A549 (cell line): ENCODE measurements around the gene GALC. TPM values are rescaled to one million over a fixed set of nuclear protein-coding genes. Genes with fewer than 3 reads are reported as not detected.
A peak's percentile ranks its signal among the peaks of the same experiment; 100 is the strongest.

Experiments
- ATAC-seq, 2 experiments: fragments of 200-7000 bp in 1 of 2; fragments of >200 bp in 1 of 2; cut with Nextera tagmentation in 1 of 2; cut with Tn5 transposase in 1 of 2; 3 replicates each; pipeline versions ENCODE4 v1.8.0 to v1.9.1; 2018 to 2020; ENCODE audit warnings: mild to moderate bottlenecking in 1 of 2, moderate library complexity in 1 of 2
- CTCF ChIA-PET: fragments of 300-600 bp; sonication (Branson Sonifier 250); formaldehyde crosslinking; extraction: SDS; loops from one replicate; lab custom pipeline; 2021; ENCODE audit warnings: antibody characterized with exemption, inconsistent platforms; lab: Yijun Ruan, JAX
- POLR2A ChIA-PET: fragments of 350-600 bp; formaldehyde crosslinking; extraction: SDS; loops from one replicate; lab custom pipeline; 2021; ENCODE audit warnings: antibody characterized with exemption, inconsistent platforms; lab: Yijun Ruan, JAX
- DNase-seq, 2 experiments: peaks; one replicate each; pipeline versions ENCODE4 v3.0.0 to v3.0.0-alpha.2; 2011 to 2016; ENCODE audit warnings: low read depth in 1 of 2, low spot score in 1 of 2
- FAIRE-seq: peaks from 2 replicates; lab custom pipeline; 2011; peaks lifted over from hg19 to GRCh38; lab: Jason Lieb, UNC
- H3K27ac ChIP-seq, 2 experiments: fragments of >200 bp; sonication (Bioruptor Twin); formaldehyde crosslinking; 3 replicates each; pipeline ENCODE4 v1.5.1; 2016 to 2017
- H3K4me1 ChIP-seq: fragments of >200 bp; sonication (Bioruptor Twin); formaldehyde crosslinking; 3 replicates; pipeline ENCODE4 v1.6.1; 2016
- H3K4me2 ChIP-seq: fragments of >200 bp; sonication (Bioruptor Twin); formaldehyde crosslinking; 3 replicates; pipeline ENCODE4 v1.6.1; 2016
- H3K4me3 ChIP-seq: fragments of >200 bp; sonication (Bioruptor Twin); formaldehyde crosslinking; 3 replicates; pipeline ENCODE4 v1.5.1; 2016
- H3K9me3 ChIP-seq: fragments of >200 bp; sonication (Bioruptor Twin); formaldehyde crosslinking; 3 replicates; pipeline ENCODE4 v1.6.1; 2016
- CBX8 ChIP-seq: fragments of 200-600 bp; sonication (generic); IDR thresholded peaks from 2 replicates; pipeline ENCODE4 v1.6.1; 2016
- CEBPB ChIP-seq, 2 experiments: fragments of >200 bp in 1 of 2; sonication (Bioruptor Twin) in 1 of 2; formaldehyde crosslinking in 1 of 2; IDR thresholded peaks; 2 replicates each; pipeline ENCODE4 v1.6.1; 2012 to 2016
- CHD2 ChIP-seq: fragments of 150-350 bp; IDR thresholded peaks from 2 replicates; pipeline ENCODE4 v1.6.1; 2014; ENCODE audit warnings: low read length; ENCODE audit not compliant: partially characterized antibody
- EHF ChIP-seq: fragments of 250-450 bp; sonication (Bioruptor Pico); IDR thresholded peaks from 2 replicates; pipeline ENCODE4 v1.5.0; 2020; ENCODE audit warnings: mild to moderate bottlenecking
- EHMT2 ChIP-seq: fragments of 200-600 bp; sonication (generic); IDR thresholded peaks from 2 replicates; pipeline ENCODE4 v1.6.1; 2016; ENCODE audit warnings: antibody characterized with exemption, low read depth, mild to moderate bottlenecking, moderate library complexity
- EP300 ChIP-seq, 2 experiments: fragments of >200 bp; sonication (Bioruptor Twin); formaldehyde crosslinking; IDR thresholded peaks; 2 replicates in 1 of 2; 3 replicates in 1 of 2; pipeline ENCODE4 v1.6.1; 2016 to 2017
- ESRRA ChIP-seq: fragments of 150-350 bp; IDR thresholded peaks from 2 replicates; pipeline ENCODE4 v1.6.1; 2014; ENCODE audit warnings: mild to moderate bottlenecking, low read length, borderline replicate concordance
- FOSL2 ChIP-seq, 2 experiments: fragments of 450-650 bp in 1 of 2; fragments of >200 bp in 1 of 2; sonication (Bioruptor Twin) in 1 of 2; formaldehyde crosslinking; IDR thresholded peaks; 2 replicates each; pipeline versions ENCODE4 v1.5.0 to v1.6.1; 2016 to 2020; ENCODE audit warnings: mild to moderate bottlenecking in 1 of 2, moderate library complexity in 1 of 2
- GATA3 ChIP-seq: IDR thresholded peaks from 2 replicates; pipeline ENCODE4 v1.6.1; 2012; ENCODE audit warnings: borderline replicate concordance
- HDAC2 ChIP-seq: fragments of 200-600 bp; sonication (generic); IDR thresholded peaks from 2 replicates; pipeline ENCODE4 v1.6.1; 2016
- HEYL ChIP-seq: fragments of 250-450 bp; sonication (Bioruptor Pico); IDR thresholded peaks from 2 replicates; pipeline ENCODE4 v1.8.0; 2021; ENCODE audit warnings: mild to moderate bottlenecking, moderate library complexity
- HOXB5 ChIP-seq: fragments of 250-450 bp; sonication (Bioruptor Pico); IDR thresholded peaks from 2 replicates; pipeline ENCODE4 v1.5.0; 2020; ENCODE audit warnings: mild to moderate bottlenecking, moderate library complexity
- JUNB ChIP-seq: fragments of >200 bp; sonication (Bioruptor Twin); formaldehyde crosslinking; IDR thresholded peaks from 2 replicates; pipeline ENCODE4 v1.6.1; 2016
- KDM5A ChIP-seq: fragments of 200-600 bp; sonication (generic); IDR thresholded peaks from 2 replicates; pipeline ENCODE4 v1.6.1; 2016; ENCODE audit warnings: antibody characterized with exemption, mild to moderate bottlenecking
- MAFK ChIP-seq: fragments of 450-650 bp; IDR thresholded peaks from 2 replicates; pipeline ENCODE4 v1.6.1; 2014; ENCODE audit not compliant: partially characterized antibody
- MAZ ChIP-seq: fragments of 150-350 bp; IDR thresholded peaks from 2 replicates; pipeline ENCODE4 v1.6.1; 2014; ENCODE audit warnings: antibody characterized with exemption, low read depth, low read length, borderline replicate concordance
- NFE2L2 ChIP-seq: fragments of 150-350 bp; conservative IDR thresholded peaks from 2 replicates; pipeline ENCODE4 v1.6.1; 2014; ENCODE audit warnings: low read length
- NPAS2 ChIP-seq: fragments of 250-450 bp; sonication (Bioruptor Pico); IDR thresholded peaks from 2 replicates; pipeline ENCODE4 v1.8.0; 2022; ENCODE audit warnings: mild to moderate bottlenecking, moderate library complexity, borderline replicate concordance
- NR3C1 ChIP-seq: fragments of >200 bp; sonication (Bioruptor Twin); formaldehyde crosslinking; IDR thresholded peaks from 3 replicates; pipeline ENCODE4 v1.6.1; 2017
- PHF8 ChIP-seq: fragments of 200-600 bp; sonication (generic); IDR thresholded peaks from 2 replicates; pipeline ENCODE4 v1.6.1; 2016; ENCODE audit warnings: low read depth, mild to moderate bottlenecking, antibody characterized with exemption, moderate library complexity, borderline replicate concordance
- POLR2AphosphoS2 ChIP-seq: conservative IDR thresholded peaks from 2 replicates; pipeline ENCODE4 v1.6.1; 2012; ENCODE audit warnings: low read length, improper control_type of control experiment, inconsistent platforms
- RAD21 ChIP-seq, 2 experiments: fragments of >200 bp in 1 of 2; sonication (Bioruptor Twin) in 1 of 2; formaldehyde crosslinking in 1 of 2; IDR thresholded peaks in 1 of 2; conservative IDR thresholded peaks in 1 of 2; 2 replicates in 1 of 2; 3 replicates in 1 of 2; pipeline ENCODE4 v1.6.1; 2012 to 2018; ENCODE audit warnings: inconsistent platforms in 1 of 2
- SMC3 ChIP-seq: fragments of >200 bp; sonication (Bioruptor Twin); formaldehyde crosslinking; IDR thresholded peaks from 3 replicates; pipeline ENCODE4 v1.6.1; 2018; ENCODE audit warnings: inconsistent platforms
- SREBF2 ChIP-seq: fragments of 450-650 bp; IDR thresholded peaks from 2 replicates; pipeline ENCODE4 v1.6.1; 2014; ENCODE audit warnings: mild to moderate bottlenecking, moderate library complexity
- TFCP2L1 ChIP-seq: fragments of 250-450 bp; sonication (Bioruptor Pico); IDR thresholded peaks from 2 replicates; pipeline ENCODE4 v1.5.0; 2021; ENCODE audit warnings: mild to moderate bottlenecking
- TP53 ChIP-seq: fragments of 250-450 bp; sonication (Bioruptor Pico); IDR thresholded peaks from 2 replicates; pipeline ENCODE4 v1.5.0; 2021; ENCODE audit warnings: mild to moderate bottlenecking, moderate library complexity
- ZSCAN20 ChIP-seq: fragments of 250-450 bp; sonication (Bioruptor Pico); IDR thresholded peaks from 2 replicates; pipeline ENCODE4 v1.8.0; 2022; ENCODE audit warnings: mild to moderate bottlenecking, moderate library complexity
- WGBS: methylation state at CpG from one replicate; pipeline ENCODE4 v1.1.6; 2017; ENCODE audit errors: missing lambda C conversion rate; 5-methylcytosine and 5-hydroxymethylcytosine counted together
- polyA plus RNA-seq, 4 experiments: library from polyadenylated mRNA; depleted of rRNA in 3 of 4; stranded (reverse); fragments of >200 nt; fragmentation: RNase III in 1 of 4; extraction: RNeasy Plus Mini Kit Qiagen cat#74134 plus additional on column Dnase treatment in 1 of 4; gene quantifications; 2 replicates in 3 of 4; 3 replicates in 1 of 4; pipeline ENCODE4 v1.2.3, GENCODE V29; 2011 to 2017
- TF ChIP-seq, protein P1 (sequence below): fragments of >200 bp; sonication (Bioruptor Twin); formaldehyde crosslinking; IDR thresholded peaks from 3 replicates; pipeline ENCODE4 v1.6.1; 2016
- TF ChIP-seq, protein P2 (sequence below): fragments of 200-600 bp; sonication (generic); IDR thresholded peaks from 2 replicates; pipeline ENCODE4 v1.6.1; 2016; ENCODE audit warnings: antibody characterized with exemption, mild to moderate bottlenecking, moderate library complexity

GALC gene
- polyA plus RNA-seq, 2 of the 4 experiments (the other 2 are of a cell fraction) = 15.5 to 38.3 TPM

DNA sequence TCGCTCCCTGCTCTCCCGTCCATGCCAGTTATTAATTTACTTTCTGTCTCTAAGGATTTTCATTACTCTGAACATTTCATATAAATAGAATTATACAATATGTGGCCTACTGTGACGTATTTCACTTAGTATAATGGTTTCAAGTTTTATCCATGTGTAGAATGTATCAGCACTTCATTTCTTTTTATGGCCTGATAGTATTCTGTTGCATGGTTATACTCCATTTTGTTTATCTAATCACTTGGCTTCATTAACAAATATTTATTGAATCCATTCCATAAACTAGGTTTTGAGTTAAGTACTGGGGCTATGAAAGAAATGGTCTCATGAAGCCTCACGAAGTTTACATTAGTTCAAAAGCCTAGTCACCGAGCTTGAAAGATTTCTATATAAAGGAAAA is 19.5 kb upstream of the GALC start:
- Histone ChIP-seq H3K4me2 (no peak overlapping the region), H3K4me1 (no peaks in the 10 kb centered on the region), H3K27ac (no peak overlapping the region), H3K9me3 (no peaks in the 10 kb centered on the region), H3K4me3 (no peak overlapping the region)
- 60% methylated on average over 5 of the region's 5 CpGs for WGBS
- ChIA-PET POLR2A (no interaction called here), CTCF (interaction anchor here (0.6 to 2.6 kb wide), 9 partner anchors 10 to 368 kb away, joined by 3 to 12 read pairs (median 5); partner anchors contain the start of gene GALC)
- ATAC-seq (no peak), FAIRE-seq (peak; percentile 7), DNase-seq (no peak)
- no peak for TF ChIP-seq MAFK
- TF ChIP-seq TP53 (CRISPR knock-in tag) = no peak
- TF ChIP-seq NPAS2 (CRISPR knock-in tag) = no peak
- TF ChIP-seq HOXB5 = no peak
- no peak for TF ChIP-seq TFCP2L1
- TF ChIP-seq HEYL (CRISPR knock-in tag) = no peak
- no peak for TF ChIP-seq CBX8
- TF ChIP-seq EHF (CRISPR knock-in tag) = no peak
- TF ChIP-seq MAZ = no peak
- TF ChIP-seq SREBF2 = no peak
- TF ChIP-seq, protein P1, sequence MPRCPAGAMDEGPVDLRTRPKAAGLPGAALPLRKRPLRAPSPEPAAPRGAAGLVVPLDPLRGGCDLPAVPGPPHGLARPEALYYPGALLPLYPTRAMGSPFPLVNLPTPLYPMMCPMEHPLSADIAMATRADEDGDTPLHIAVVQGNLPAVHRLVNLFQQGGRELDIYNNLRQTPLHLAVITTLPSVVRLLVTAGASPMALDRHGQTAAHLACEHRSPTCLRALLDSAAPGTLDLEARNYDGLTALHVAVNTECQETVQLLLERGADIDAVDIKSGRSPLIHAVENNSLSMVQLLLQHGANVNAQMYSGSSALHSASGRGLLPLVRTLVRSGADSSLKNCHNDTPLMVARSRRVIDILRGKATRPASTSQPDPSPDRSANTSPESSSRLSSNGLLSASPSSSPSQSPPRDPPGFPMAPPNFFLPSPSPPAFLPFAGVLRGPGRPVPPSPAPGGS = no peak
- TF ChIP-seq KDM5A = no peak
- no peak for TF ChIP-seq EP300 (IDR thresholded peaks at IDR 0.05)
- no peak for TF ChIP-seq ZSCAN20 (CRISPR knock-in tag)
- TF ChIP-seq, all 56 proteins: peak for 0

DNA sequence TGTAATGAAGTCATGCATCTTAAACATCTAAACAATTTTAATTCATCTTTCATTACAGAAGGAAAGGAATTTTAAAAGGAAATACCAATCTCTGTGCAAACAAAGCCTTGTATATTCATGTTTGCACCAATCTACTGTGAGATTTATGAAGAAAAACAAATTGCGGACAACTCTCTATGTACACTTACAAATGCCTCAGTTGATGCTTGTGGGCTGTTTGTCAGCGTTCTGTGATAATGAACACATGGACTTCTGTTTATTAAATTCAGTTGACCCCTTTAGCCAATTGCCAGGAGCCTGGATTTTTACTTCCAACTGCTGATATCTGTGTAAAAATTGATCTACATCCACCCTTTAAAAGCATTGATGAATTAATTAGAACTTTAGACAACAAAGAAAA is 17.3 kb upstream of the GALC start:
- no peak overlapping the region for H3K4me3 ChIP-seq
- POLR2A ChIA-PET = no interaction called here
- H3K4me1 ChIP-seq = no peaks in the 10 kb centered on the region
- no peaks in the 10 kb centered on the region for H3K9me3 ChIP-seq
- CTCF ChIA-PET = no interaction called here
- TF ChIP-seq SMC3 (no peak), GATA3 (peak; percentile 32; the same call in 1 of the 2 replicates)
- TF ChIP-seq, all 56 proteins: peak for 1
- H3K27ac ChIP-seq = no peak overlapping the region
- no peak for DNase-seq
- 20% methylated on average over 2 of the region's 2 CpGs for WGBS
- H3K4me2 ChIP-seq = no peak overlapping the region
- no peak for ATAC-seq
- no peak for FAIRE-seq

DNA sequence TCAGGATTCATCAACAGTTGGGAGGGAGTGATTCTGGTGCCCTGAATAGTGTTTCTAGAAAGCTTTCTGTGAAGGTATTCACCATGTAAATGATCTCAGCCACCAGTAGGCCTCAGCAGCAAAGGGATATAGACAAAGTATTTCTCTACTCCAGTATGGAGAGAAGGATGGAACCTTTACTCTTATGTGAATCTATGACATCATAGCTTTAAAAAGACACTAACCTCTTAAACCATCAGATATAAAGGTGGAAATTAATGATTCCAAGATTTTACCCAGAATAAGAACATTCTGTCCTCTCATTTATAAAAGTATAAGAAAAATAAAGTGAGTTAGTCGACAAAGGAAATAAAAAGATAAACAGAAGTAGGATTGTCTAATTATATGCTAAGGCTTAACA is 16.5 kb upstream of the GALC start:
- 78% methylated on average over 1 of the region's 1 CpG for WGBS
- no peak overlapping the region for H3K27ac ChIP-seq
- POLR2A ChIA-PET = no interaction called here
- FAIRE-seq = no peak
- no peak overlapping the region for H3K4me2 ChIP-seq
- H3K4me3 ChIP-seq = no peak overlapping the region
- no peak for DNase-seq
- no peak for ATAC-seq
- no peaks in the 10 kb centered on the region for H3K9me3 ChIP-seq
- CTCF ChIA-PET = no interaction called here
- H3K4me1 ChIP-seq = no peaks in the 10 kb centered on the region
- no peak for TF ChIP-seq RAD21 (conservative IDR thresholded peaks at IDR 0.05 in 1 of 2, IDR thresholded peaks at IDR 0.05 in 1 of 2)

DNA sequence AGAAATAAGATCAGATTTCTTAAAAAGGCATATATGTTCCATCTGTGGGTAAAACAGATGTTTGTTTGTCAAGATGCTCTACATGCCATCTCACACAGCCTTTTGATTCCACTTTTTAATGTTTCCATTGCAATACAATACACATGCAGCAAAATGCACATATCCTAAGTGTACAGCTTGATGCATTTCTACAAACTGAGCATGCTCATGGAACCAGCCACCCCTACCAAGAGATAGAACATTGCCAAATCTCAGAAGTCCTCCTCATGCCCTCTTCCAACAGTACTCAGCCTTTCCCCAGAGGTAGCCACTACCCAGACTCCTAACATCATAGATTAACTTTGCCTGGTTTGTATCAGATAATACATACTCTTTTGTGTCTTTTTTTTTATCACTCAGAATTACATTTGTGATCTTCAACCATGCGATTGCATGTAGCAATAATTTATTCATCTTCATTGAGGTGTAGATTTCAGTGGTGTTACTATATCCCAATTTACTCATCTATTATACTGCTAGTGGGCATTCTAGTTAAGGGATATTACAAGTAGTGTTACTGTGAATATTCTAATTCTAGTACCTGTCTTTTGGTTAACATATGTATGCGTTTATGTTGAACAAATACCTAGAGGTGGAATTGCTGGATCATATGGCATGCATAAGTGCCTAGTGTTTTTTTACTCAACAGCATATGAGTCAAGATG is 15.2 kb upstream of the GALC start:
- DNase-seq (no peak), FAIRE-seq (no peak), ATAC-seq (no peak)
- Histone ChIP-seq H3K27ac (no peak overlapping the region), H3K4me1 (no peaks in the 10 kb centered on the region), H3K9me3 (no peaks in the 10 kb centered on the region), H3K4me2 (no peak overlapping the region), H3K4me3 (no peak overlapping the region)
- WGBS = 85% methylated on average over 2 of the region's 2 CpGs
- ChIA-PET CTCF (no interaction called here), POLR2A (no interaction called here)
- TF ChIP-seq HEYL (CRISPR knock-in tag) (no peak), JUNB (no peak), FOSL2 (IDR thresholded peaks at IDR 0.05) (no peak), FOSL2 (CRISPR knock-in tag; IDR thresholded peaks at IDR 0.05) (no peak), EHMT2 (no peak), CHD2 (no peak), HDAC2 (no peak), SREBF2 (no peak), ESRRA (no peak), CEBPB (IDR thresholded peaks at IDR 0.05) (no peak), NFE2L2 (no peak), PHF8 (no peak), TFCP2L1 (no peak), POLR2AphosphoS2 (no peak), NR3C1 (no peak)
- TF ChIP-seq, protein P2, sequence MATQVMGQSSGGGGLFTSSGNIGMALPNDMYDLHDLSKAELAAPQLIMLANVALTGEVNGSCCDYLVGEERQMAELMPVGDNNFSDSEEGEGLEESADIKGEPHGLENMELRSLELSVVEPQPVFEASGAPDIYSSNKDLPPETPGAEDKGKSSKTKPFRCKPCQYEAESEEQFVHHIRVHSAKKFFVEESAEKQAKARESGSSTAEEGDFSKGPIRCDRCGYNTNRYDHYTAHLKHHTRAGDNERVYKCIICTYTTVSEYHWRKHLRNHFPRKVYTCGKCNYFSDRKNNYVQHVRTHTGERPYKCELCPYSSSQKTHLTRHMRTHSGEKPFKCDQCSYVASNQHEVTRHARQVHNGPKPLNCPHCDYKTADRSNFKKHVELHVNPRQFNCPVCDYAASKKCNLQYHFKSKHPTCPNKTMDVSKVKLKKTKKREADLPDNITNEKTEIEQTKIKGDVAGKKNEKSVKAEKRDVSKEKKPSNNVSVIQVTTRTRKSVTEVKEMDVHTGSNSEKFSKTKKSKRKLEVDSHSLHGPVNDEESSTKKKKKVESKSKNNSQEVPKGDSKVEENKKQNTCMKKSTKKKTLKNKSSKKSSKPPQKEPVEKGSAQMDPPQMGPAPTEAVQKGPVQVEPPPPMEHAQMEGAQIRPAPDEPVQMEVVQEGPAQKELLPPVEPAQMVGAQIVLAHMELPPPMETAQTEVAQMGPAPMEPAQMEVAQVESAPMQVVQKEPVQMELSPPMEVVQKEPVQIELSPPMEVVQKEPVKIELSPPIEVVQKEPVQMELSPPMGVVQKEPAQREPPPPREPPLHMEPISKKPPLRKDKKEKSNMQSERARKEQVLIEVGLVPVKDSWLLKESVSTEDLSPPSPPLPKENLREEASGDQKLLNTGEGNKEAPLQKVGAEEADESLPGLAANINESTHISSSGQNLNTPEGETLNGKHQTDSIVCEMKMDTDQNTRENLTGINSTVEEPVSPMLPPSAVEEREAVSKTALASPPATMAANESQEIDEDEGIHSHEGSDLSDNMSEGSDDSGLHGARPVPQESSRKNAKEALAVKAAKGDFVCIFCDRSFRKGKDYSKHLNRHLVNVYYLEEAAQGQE = no peak
